ENCODE measurements around the gene PRRC2A.

Gene PRRC2A

GRCh38 chr6:31620586-31621319 lies at the start of gene PRRC2A:
Gene PRRC2A, plus strand, starts transcription at chr6:31620715. Its CDS starts 2,075 bp downstream, at chr6:31622790.
- DNase-seq (ENCODE audit: low read depth in 2 of 2) = peak; percentile 95

GRCh38 chr6:31572041-31572911 lies 48.2 kb upstream of the PRRC2A start, which contains the start of gene LTA:
Gene LTA, plus strand, starts transcription at chr6:31572289. Its CDS starts 454 bp downstream, at chr6:31572743.
- peak; percentile 72 to 81 for DNase-seq (ENCODE audit: low read depth in 2 of 2)

GRCh38 chr6:31573239-31574105 lies 47.0 kb upstream of the PRRC2A start:
- no peak for DNase-seq (ENCODE audit: low read depth in 2 of 2)

- DNase-seq (ENCODE audit: low read depth in 2 of 2) = no peak
Observed at GRCh38 chr6:31574106-31575061, 46.1 kb upstream of the PRRC2A start.

GRCh38 chr6:31575335-31575901 lies 45.1 kb upstream of the PRRC2A start, which contains the start of gene TNF:
Gene TNF, plus strand, starts transcription at chr6:31575565. Its CDS starts 177 bp downstream, at chr6:31575742.
- peak; percentile 76 to 83 for DNase-seq (ENCODE audit: low read depth in 2 of 2)

GRCh38 chr6:31575952-31576685 lies 44.4 kb upstream of the PRRC2A start:
- DNase-seq (ENCODE audit: low read depth in 2 of 2) = no peak

- DNase-seq (ENCODE audit: low read depth in 2 of 2) = no peak
Observed at GRCh38 chr6:31576897-31577578, 43.5 kb upstream of the PRRC2A start.

- DNase-seq (ENCODE audit: low read depth in 2 of 2) = no peak
Observed at GRCh38 chr6:31577579-31577966, 42.9 kb upstream of the PRRC2A start.

- DNase-seq (ENCODE audit: low read depth in 2 of 2) = no peak
Observed at GRCh38 chr6:31578184-31579118, 42.1 kb upstream of the PRRC2A start.

- no peak for DNase-seq (ENCODE audit: low read depth in 2 of 2)
Observed at GRCh38 chr6:31579119-31579505, 41.4 kb upstream of the PRRC2A start.

GRCh38 chr6:31579546-31580437 lies 40.7 kb upstream of the PRRC2A start:
- no peak for DNase-seq (ENCODE audit: low read depth in 2 of 2)

GRCh38 chr6:31580438-31580740 lies 40.1 kb upstream of the PRRC2A start:
- no peak for DNase-seq (ENCODE audit: low read depth in 2 of 2)

GRCh38 chr6:31580807-31581433 lies 39.6 kb upstream of the PRRC2A start:
- peak; percentile 85 to 87 for DNase-seq (ENCODE audit: low read depth in 2 of 2)

GRCh38 chr6:31581434-31582229 lies 38.9 kb upstream of the PRRC2A start:
- DNase-seq (ENCODE audit: low read depth in 2 of 2) = no peak

- no peak for DNase-seq (ENCODE audit: low read depth in 2 of 2)
Observed at GRCh38 chr6:31582230-31582643, 38.3 kb upstream of the PRRC2A start, which contains the start of gene LTB. Gene LTB, minus strand, starts transcription at chr6:31582424. Its CDS starts 7 bp downstream, at chr6:31582417.

Measured in stimulated activated CD4-positive, alpha-beta T cell treated with anti-CD3 and anti-CD28 coated beads, Interleukin-4, amount 100 ng/mL, for 48 hours (primary cell).